Duodenal mucosa (tissue), 2 donors: ENCODE data around the gene LAMC2.

Source experiments
- H3K27ac ChIP-seq: one replicate; pipeline ENCODE4 v1.7.0; 2013; ENCODE audit warnings: low read depth, low read length
- H3K27me3 ChIP-seq, 2 donors: one replicate each; pipeline ENCODE4 v1.7.0; 2013; ENCODE audit warnings: low read length in 2 of 2, control low read depth in 1 of 2; ENCODE audit not compliant: insufficient read depth in 2 of 2, control insufficient read depth in 1 of 2
- H3K36me3 ChIP-seq, 2 donors: one replicate each; pipeline ENCODE4 v1.7.0; 2013; ENCODE audit warnings: low read length in 2 of 2, control low read depth in 1 of 2; ENCODE audit not compliant: insufficient read depth in 2 of 2, control insufficient read depth in 1 of 2
- H3K4me1 ChIP-seq, 2 donors: one replicate each; pipeline ENCODE4 v1.7.0; 2013; ENCODE audit warnings: low read length in 2 of 2, control low read depth in 1 of 2; ENCODE audit not compliant: insufficient read depth in 2 of 2, control insufficient read depth in 1 of 2
- H3K4me3 ChIP-seq, 2 donors: one replicate each; pipeline ENCODE4 v1.7.0; 2013; ENCODE audit warnings: low read length in 2 of 2, low read depth in 1 of 2
- H3K9ac ChIP-seq, 2 donors: one replicate each; pipeline ENCODE4 v1.7.0; 2013; ENCODE audit warnings: low read length in 2 of 2, low read depth in 1 of 2
- H3K9me3 ChIP-seq, 2 donors: one replicate each; pipeline ENCODE4 v1.7.0; 2013; ENCODE audit warnings: low read length in 2 of 2, control low read depth in 1 of 2; ENCODE audit not compliant: control insufficient read depth in 1 of 2

Gene LAMC2

DNA sequence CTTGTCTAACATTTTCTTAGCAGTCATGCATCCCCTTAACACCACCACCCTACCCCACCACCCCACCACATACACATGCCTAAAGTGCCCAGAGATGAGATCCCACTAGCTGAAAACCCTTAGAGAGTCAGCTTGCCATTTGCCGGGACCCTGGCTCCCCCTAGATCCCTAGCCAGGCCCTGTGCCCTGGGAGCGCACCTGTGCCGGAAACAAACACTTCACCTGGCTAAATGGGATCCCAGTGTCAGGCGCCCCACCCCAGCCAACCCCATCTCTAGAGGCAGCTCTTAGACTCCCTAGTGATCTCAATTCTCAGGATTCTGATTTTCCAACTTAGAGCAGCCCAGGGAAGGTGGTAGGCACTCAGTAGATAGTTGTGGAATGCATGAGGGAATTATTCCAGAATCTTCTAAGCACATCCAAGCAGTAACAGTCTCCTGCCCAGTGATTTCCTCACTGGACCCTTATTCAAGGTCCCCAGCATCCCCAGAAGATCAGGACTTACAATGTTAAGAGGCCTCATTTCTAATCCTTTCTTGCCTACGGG lies 105.2 kb downstream of the LAMC2 start:
- Histone ChIP-seq H3K27me3 (no peaks in the 10 kb centered on the region), H3K4me3 (no peak overlapping the region), H3K4me1 (no peaks in the 10 kb centered on the region), H3K36me3 (no peaks in the 10 kb centered on the region), H3K9ac (no peak overlapping the region), H3K9me3 (no peaks in the 10 kb centered on the region), H3K27ac (no peak overlapping the region)

DNA sequence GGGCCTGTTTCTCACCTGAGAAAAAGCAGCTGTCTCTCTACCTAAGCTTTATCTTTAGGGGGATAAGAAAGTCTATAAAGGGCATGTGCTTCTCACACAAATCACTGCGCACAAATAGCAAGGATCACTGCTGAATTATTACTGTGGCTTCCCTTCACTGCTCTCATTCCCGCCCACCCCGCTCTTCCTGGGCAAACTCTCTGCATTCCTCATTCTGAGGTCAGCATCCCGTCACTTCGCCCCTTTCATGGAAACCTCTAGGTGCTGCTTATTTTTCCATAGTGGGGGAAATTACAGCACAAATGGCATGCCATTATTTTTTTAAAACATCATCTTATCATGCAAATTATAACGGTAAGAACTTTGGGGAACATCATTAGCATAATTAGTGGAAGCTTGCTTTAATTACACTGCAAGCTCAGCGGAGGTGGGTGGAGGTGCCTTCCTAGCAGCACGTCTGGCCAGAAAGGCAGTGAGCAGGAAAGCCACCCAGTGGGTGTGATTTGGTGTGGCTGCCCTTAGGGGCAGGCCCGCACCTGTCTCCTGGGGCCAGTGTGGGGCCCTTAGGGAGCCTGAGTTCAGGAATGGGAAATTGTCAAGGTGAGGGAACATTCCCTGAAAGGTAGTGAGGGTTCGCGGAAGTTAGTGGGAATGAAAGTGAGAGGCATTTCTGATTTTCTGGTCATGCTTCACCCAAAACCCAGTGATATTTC lies 105.9 kb downstream of the LAMC2 start:
- Histone ChIP-seq H3K4me3 (no peak overlapping the region), H3K9ac (no peak overlapping the region), H3K27me3 (no peaks in the 10 kb centered on the region), H3K36me3 (no peaks in the 10 kb centered on the region), H3K4me1 (no peaks in the 10 kb centered on the region), H3K9me3 (no peaks in the 10 kb centered on the region), H3K27ac (no peak overlapping the region)

GRCh38 chr1:183293241-183293640 lies 107.2 kb downstream of the LAMC2 start:
- Histone ChIP-seq H3K27me3 (no peaks in the 10 kb centered on the region), H3K27ac (no peak overlapping the region), H3K36me3 (no peaks in the 10 kb centered on the region), H3K4me1 (no peaks in the 10 kb centered on the region), H3K4me3 (no peak overlapping the region), H3K9me3 (no peaks in the 10 kb centered on the region), H3K9ac (no peak overlapping the region)

DNA sequence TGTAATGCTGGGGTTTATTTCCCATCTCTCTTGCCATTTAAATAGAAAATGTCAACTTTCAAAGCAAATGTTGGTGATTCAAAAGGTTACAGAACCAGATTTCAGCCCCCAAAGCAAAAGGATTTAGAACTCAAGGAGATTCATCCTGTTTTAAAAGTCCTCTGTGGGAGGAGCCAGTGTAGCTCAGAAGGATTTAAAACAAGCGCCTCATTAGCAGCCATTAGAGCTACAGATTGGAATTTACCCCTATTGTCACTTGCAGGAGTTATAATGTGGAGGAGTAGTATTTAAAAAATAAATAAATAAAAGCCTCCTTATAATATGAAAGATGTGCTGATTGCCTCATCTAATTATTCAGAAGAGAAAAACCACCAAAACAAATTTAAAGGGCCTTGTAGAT lies 107.8 kb downstream of the LAMC2 start:
- H3K27ac ChIP-seq, result no peak overlapping the region
- H3K9ac ChIP-seq, result no peak overlapping the region
- no peak overlapping the region for H3K4me3 ChIP-seq
- H3K4me1 ChIP-seq, result no peaks in the 10 kb centered on the region
- no peaks in the 10 kb centered on the region for H3K9me3 ChIP-seq
- no peaks in the 10 kb centered on the region for H3K27me3 ChIP-seq
- H3K36me3 ChIP-seq, result no peaks in the 10 kb centered on the region
